ENCODE data around the gene KMT2C.
"Not testable (repeated sequence)": the region's sequence is repeated elsewhere in the genome, so short reads cannot be mapped to it uniquely, and the experiment has no call there.

KMT2C gene

DNA sequence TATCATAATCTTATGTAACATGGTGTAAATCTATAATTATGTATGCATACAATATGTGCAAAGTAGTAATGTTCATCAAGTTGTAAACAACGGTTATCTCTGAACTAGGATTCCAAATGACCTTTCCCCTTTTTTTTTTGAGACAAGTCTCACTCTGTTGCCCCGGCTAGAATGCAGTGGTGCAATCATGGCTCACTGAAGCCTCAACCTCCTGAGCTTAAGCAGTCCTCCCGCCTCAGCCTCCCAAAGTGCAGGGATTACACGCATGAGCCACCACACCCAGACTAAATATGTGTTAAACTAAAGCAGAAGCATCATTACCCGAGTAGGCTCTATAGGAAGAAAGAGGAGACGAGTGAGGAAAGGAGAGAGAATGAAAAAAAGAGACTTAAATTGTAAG, 7.8 kb upstream of the KMT2C start:
- H3K27ac ChIP-seq (ENCODE audit: low read length): no peak overlapping the region
- no peak overlapping the region for H3K4me2 ChIP-seq (ENCODE audit: low read length)
- no peaks in the 10 kb centered on the region for H3K9me3 ChIP-seq (ENCODE audit: insufficient read depth, low read length)
- no peak overlapping the region for H2AFZ ChIP-seq (ENCODE audit: low read depth, low read length)
- no peaks in the 10 kb centered on the region for H3K4me1 ChIP-seq (ENCODE audit: low read length)
- no peaks in the 10 kb centered on the region for H3K79me2 ChIP-seq (ENCODE audit: low read length)
- no peaks in the 10 kb centered on the region for H3K27me3 ChIP-seq (ENCODE audit: low read depth, low read length)
- no peak for TF ChIP-seq EZH2phosphoT487 (IDR thresholded peaks at IDR 0.05; ENCODE audit: low read depth)
- TF ChIP-seq CTCF (IDR thresholded peaks at IDR 0.05; ENCODE audit: low read depth, low read length): no peak
- no peaks in the 10 kb centered on the region for H3K36me3 ChIP-seq (replicated peaks; ENCODE audit: low read depth, low read length)
- no peaks in the 10 kb centered on the region for H4K20me1 ChIP-seq (ENCODE audit: insufficient read depth, low read length)
- H3K4me3 ChIP-seq (ENCODE audit: low read length): no peak overlapping the region
- no peak overlapping the region for H3K9ac ChIP-seq (ENCODE audit: low read length)

- Histone ChIP-seq H3K4me3 (ENCODE audit: low read length) (no peak overlapping the region), H3K36me3 (replicated peaks; ENCODE audit: low read depth, low read length) (no peaks in the 10 kb centered on the region), H2AFZ (ENCODE audit: low read depth, low read length) (no peak overlapping the region), H3K4me2 (ENCODE audit: low read length) (no peak overlapping the region), H3K9ac (ENCODE audit: low read length) (no peak overlapping the region), H3K4me1 (ENCODE audit: low read length) (peaks cover under 1% of the 10 kb centered on the region), H3K9me3 (ENCODE audit: insufficient read depth, low read length) (no peaks in the 10 kb centered on the region), H3K27me3 (ENCODE audit: low read depth, low read length) (no peaks in the 10 kb centered on the region), H4K20me1 (ENCODE audit: insufficient read depth, low read length) (no peaks in the 10 kb centered on the region), H3K27ac (ENCODE audit: low read length) (no peak overlapping the region), H3K79me2 (ENCODE audit: low read length) (no peaks in the 10 kb centered on the region)
- TF ChIP-seq CTCF (IDR thresholded peaks at IDR 0.05; ENCODE audit: low read depth, low read length) (no peak), EZH2phosphoT487 (IDR thresholded peaks at IDR 0.05; ENCODE audit: low read depth) (no peak)
Measured at GRCh38 chr7:152442330-152442835, 6.6 kb upstream of the KMT2C start.

DNA sequence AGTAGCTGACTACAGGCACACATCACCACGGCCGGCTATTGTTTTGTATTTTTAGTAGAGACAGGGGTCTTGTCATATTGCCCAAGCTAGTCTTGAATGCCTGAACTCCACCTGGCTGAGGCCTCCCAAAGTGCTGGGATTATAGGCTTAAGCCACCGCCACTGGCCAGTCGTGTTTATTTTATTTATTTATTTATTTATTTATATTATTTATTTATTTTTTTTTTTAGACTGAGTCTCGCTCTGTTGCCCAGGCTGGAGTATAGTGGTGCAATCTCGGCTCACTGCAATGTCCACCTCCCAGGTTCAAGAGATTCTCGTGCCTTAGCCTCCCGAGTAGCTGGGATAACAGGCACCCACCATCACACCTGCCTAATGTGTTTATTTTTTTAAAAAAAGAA, 6.0 kb upstream of the KMT2C start:
- H3K4me2 ChIP-seq (ENCODE audit: low read length); H2AFZ ChIP-seq (ENCODE audit: low read depth, low read length); H3K9ac ChIP-seq (ENCODE audit: low read length); H3K79me2 ChIP-seq (ENCODE audit: low read length); H4K20me1 ChIP-seq (ENCODE audit: insufficient read depth, low read length); H3K27me3 ChIP-seq (ENCODE audit: low read depth, low read length); H3K27ac ChIP-seq (ENCODE audit: low read length); H3K4me3 ChIP-seq (ENCODE audit: low read length); H3K36me3 ChIP-seq (replicated peaks; ENCODE audit: low read depth, low read length); H3K4me1 ChIP-seq (ENCODE audit: low read length); H3K9me3 ChIP-seq (ENCODE audit: insufficient read depth, low read length): not testable (repeated sequence)

GRCh38 chr7:152441168-152441567, 5.4 kb upstream of the KMT2C start:
- not testable (repeated sequence) for H3K9me3 ChIP-seq (ENCODE audit: insufficient read depth, low read length); H3K27ac ChIP-seq (ENCODE audit: low read length); H3K79me2 ChIP-seq (ENCODE audit: low read length); H3K4me1 ChIP-seq (ENCODE audit: low read length); H3K27me3 ChIP-seq (ENCODE audit: low read depth, low read length); H4K20me1 ChIP-seq (ENCODE audit: insufficient read depth, low read length); H3K9ac ChIP-seq (ENCODE audit: low read length); H3K36me3 ChIP-seq (replicated peaks; ENCODE audit: low read depth, low read length); H3K4me3 ChIP-seq (ENCODE audit: low read length); H3K4me2 ChIP-seq (ENCODE audit: low read length); H2AFZ ChIP-seq (ENCODE audit: low read depth, low read length)

DNA sequence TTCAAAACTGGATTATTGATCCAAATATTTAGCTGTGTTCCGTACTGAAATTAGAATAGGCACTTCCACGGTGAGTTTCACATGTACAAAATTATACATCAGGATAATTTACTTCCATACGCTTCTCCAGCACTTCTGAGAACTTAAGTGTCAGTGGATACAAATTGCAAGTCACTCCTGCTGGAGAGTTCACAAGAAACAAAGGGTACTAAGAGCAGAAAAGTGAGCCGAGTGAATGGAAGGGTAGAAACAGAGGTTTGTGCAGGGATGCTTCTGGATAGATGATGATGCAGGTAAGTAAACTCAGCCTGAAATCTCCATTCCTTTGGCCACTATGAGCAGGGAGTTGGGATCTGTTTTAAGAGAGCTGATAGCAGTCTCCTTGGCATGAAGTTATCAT, 2.2 kb upstream of the KMT2C start:
- not testable (repeated sequence) for H3K9me3 ChIP-seq (ENCODE audit: insufficient read depth, low read length); H2AFZ ChIP-seq (ENCODE audit: low read depth, low read length); H3K36me3 ChIP-seq (replicated peaks; ENCODE audit: low read depth, low read length); H3K27ac ChIP-seq (ENCODE audit: low read length); H3K4me3 ChIP-seq (ENCODE audit: low read length); H3K4me1 ChIP-seq (ENCODE audit: low read length); H3K9ac ChIP-seq (ENCODE audit: low read length); H3K27me3 ChIP-seq (ENCODE audit: low read depth, low read length); H3K4me2 ChIP-seq (ENCODE audit: low read length)
- H4K20me1 ChIP-seq (ENCODE audit: insufficient read depth, low read length): peaks cover 12% of the 10 kb centered on the region
- peaks cover 28% of the 10 kb centered on the region for H3K79me2 ChIP-seq (ENCODE audit: low read length)

DNA sequence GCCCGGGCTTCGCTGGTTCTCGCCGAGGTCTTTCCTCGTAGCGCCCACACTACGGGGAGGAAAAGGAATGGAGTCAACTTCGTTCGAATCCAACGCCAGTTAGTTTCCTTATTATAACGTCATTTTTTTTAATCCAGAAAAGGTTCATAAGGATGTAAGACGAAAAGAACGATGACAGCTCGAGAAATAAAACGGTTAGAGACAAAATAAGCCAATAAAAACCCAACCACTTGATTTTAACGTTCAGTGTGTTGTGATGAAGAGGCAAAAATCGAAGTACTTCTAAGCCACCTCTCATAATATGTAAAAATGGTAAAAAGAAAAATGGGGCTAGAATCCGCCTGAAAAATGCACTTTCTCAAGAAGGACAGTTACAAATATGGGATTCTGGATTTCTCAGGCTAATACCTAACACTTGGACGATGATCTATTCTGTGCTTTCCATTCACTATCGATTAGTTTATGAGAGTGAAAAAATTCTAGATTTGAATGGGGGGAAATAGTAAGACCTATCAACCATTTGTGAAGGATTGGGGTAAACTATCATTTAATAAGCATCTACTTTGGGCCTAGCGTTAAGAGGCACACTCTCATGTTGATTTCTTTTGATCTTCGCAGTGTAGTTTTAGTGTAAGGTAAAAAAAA, 1.2 kb upstream of the KMT2C start:
- not testable (repeated sequence) for H3K27me3 ChIP-seq (ENCODE audit: low read depth, low read length); H3K9me3 ChIP-seq (ENCODE audit: insufficient read depth, low read length); H3K36me3 ChIP-seq (replicated peaks; ENCODE audit: low read depth, low read length)
- Histone ChIP-seq H2AFZ (ENCODE audit: low read depth, low read length) (peak overlapping the region; percentile 79), H3K79me2 (ENCODE audit: low read length) (peaks cover 37% of the 10 kb centered on the region), H3K4me1 (ENCODE audit: low read length) (peaks cover 19% of the 10 kb centered on the region), H3K4me3 (ENCODE audit: low read length) (peak overlapping the region; percentile 96), H3K9ac (ENCODE audit: low read length) (peak overlapping the region; percentile 84), H3K4me2 (ENCODE audit: low read length) (peak overlapping the region; percentile 72), H4K20me1 (ENCODE audit: insufficient read depth, low read length) (peaks cover 20% of the 10 kb centered on the region), H3K27ac (ENCODE audit: low read length) (peak overlapping the region; percentile 45; the same call in 1 of the 2 replicates)

Data from OCI-LY3 (cell line).